Activated CD4-positive, CD25-positive, alpha-beta regulatory T cell treated with anti-CD3 and anti-CD28 coated beads, Interleukin-2, amount 50 U/mL, for 72 hours (primary cell): Measurements from ENCODE around the gene RAC2.
"Not testable (repeated sequence)": the region's sequence is repeated elsewhere in the genome, so short reads cannot be mapped to it uniquely, and the experiment has no call there.

ENCODE experiments used
- DNase-seq: peaks from one replicate; pipeline ENCODE4 v3.0.0; 2021

The RAC2 gene

GRCh38 chr22:37254209-37254866 lies 10.3 kb upstream of the RAC2 start:
- DNase-seq: no peak

- DNase-seq: peak; percentile 7
Measured at GRCh38 chr22:37253126-37253660, 9.1 kb upstream of the RAC2 start.

- DNase-seq: not testable (repeated sequence)
Measured at GRCh38 chr22:37251836-37252235, 7.8 kb upstream of the RAC2 start.

DNA sequence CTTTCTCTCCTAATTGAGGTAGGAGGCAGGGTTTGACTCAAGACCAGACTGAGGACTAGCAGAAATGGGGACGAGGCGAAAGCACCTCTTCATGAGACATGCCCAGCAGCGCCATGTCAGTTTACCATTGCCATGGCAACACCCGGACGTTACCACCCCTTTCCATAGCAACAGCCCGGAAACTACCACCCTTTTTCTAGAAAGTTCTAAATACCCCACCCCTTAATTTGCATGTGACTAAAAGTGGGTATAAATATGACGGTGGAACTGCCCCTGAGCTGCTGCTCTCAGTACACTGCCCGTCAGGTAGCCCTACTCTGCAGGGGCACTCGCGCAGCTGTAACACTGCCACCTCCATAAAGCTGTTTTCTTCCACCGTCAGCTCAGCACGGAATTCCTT lies 5.9 kb upstream of the RAC2 start:
- no peak for DNase-seq

DNA sequence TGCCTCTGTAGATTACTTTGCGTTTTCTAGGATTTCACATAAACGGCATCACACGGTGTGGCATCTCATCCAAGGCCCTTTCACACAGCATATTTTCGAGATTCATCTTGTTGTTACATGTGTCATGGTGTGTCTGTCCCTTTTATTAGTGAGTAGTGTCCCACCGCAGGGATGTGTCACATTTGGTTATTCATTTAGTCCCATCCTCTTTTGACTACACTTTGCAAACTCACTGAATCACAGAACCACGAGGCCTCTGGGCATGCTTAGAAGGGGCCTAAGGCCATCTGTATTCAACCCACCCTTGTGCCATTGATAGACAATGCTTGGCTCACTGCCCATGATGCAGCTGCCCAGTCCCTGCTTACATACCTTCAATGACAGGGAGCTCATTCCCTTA lies 4.2 kb upstream of the RAC2 start:
- DNase-seq: peak; percentile 31

DNA sequence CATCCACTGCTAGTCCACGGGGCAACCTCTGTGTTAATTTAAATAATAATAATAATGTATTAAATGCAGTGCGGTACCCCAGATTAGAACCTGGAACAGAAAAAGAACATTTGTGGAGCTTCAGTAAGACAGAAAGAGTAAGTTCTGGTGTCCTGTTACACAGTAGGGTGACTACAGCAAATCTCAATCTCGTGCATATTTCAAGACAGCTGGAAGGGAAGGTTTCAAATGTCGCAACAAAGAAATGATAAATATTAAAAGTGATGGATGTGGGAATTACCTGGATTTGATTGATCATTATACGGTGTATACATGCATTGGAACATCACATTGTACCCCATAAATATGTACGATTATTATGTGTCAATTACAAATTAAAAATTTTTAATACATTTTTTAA lies 1.7 kb upstream of the RAC2 start:
- no peak for DNase-seq

- DNase-seq: peak; percentile 30
Measured at GRCh38 chr22:37244922-37245722, 1.1 kb upstream of the RAC2 start.

DNA sequence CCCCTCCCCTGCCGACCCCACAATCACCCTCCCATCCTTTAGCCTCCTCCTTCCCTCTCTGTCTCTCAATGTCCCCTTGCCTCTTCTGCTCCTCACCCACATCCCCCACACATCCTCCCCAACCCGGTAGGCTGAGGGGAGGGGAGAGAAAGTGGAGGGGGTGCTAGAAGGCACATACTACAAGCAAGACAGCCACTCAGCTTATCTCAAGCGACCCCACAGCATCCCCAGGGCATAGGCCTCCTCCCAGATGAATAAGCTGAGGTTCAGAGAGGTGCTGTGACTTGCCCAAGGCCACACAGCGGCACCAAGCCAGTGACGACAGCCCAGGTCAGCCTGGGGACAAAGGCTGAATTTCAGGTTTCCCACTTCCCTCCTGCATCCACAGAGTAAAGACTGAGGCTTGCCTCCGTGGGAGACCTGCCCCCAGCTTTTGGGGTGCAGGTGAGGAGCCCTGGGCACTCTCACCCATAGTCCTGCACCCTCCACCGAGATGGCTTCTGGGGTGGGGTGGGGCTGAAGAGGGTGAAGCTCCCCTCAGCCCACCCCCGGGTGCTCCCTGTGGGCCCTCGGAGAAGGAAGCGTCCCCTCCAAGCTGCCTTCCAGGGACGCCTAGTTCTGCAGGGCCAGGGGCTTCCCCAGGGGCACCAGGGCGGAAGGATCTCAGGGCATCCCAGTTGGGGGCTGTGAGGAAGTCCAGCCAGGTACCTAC lies 511 bp downstream of the RAC2 start:
- peak; percentile 40 for DNase-seq

DNA sequence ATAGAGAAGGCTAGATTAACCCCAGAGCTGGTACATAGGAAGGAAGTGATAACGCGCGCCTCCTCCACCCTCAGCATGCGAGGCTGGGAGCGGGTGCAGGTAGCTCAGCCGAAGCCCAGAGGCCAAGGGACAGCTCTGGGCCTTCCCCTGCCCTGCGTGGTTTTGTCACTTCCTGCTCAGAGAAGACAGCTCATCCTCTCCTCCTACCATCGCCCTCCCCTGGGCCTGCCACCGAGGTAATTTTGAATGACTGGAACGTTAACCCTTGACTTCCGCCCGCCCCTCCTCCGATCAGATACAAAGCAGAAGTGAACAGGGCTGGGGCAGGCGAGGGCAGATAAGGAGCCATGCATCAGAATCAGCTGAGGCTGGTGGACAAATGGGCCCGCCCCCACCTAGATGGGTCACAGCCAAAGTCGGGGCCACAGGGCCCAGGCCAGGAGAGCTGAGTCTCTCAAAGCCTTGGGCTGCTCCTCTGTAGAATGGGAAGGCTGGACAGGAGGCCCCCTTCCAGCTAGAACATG lies 1.6 kb downstream of the RAC2 start:
- peak; percentile 87 for DNase-seq

- peak; percentile 55 for DNase-seq
Measured at GRCh38 chr22:37241351-37242142, 2.5 kb downstream of the RAC2 start.

DNA sequence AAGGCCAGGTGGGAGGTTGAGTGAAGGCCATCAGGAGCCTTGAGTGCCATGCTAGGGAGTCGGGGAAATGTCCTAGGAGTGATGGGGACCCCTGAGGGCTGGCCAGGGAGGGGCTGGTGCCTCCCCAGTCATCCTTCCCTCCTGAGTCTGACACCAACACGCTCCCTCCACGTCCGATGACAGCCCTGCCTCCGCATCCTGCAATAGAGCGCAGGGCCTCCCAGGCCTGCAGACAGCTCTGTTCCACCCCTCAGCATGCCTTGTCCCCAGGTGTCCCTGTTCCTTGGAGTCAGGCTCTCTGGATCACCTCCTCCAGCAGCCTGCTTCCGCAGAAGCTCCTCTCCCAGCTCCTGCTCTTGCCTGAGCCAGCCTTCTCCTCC lies 3.1 kb downstream of the RAC2 start:
- no peak for DNase-seq

- DNase-seq: no peak
Measured at GRCh38 chr22:37240240-37240940, 3.7 kb downstream of the RAC2 start.

- DNase-seq: peak; percentile 29
Measured at GRCh38 chr22:37239336-37240239, 4.5 kb downstream of the RAC2 start.

GRCh38 chr22:37237371-37238268 lies 6.4 kb downstream of the RAC2 start:
- DNase-seq: peak; percentile 28

DNA sequence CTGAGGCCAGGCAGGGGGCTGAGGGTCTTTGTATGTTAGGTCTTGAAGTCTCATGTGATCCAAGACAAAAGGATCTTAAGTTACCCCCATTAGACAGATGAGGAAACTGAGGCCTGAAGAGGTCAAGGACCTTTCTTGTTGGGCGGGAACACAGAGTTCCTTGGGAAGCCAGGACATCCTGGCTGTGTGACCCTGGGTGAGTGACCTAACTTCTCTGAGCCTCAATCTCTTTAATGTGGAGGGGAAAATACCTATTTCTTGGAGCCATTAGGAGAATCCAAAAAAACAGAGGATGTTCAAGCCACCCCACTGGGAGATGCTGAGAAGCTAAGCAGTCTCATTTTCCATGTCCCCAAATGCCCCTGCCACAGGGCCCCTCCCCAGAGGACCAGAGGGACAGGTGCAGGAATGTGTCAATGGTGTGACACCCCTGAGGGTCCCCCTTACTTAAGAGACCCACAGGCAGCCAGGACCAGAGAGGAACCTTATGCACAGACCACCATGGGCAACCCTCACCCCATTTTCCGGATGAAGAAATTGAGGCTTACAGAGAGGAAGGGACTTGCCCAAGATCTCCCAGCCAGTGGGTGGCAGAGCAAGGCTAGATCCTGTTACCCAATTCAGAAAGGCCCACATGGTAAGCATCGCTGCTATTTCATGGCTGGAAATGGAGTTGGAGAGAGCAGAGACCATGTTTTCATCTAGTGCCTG lies 8.0 kb downstream of the RAC2 start:
- DNase-seq: no peak

DNA sequence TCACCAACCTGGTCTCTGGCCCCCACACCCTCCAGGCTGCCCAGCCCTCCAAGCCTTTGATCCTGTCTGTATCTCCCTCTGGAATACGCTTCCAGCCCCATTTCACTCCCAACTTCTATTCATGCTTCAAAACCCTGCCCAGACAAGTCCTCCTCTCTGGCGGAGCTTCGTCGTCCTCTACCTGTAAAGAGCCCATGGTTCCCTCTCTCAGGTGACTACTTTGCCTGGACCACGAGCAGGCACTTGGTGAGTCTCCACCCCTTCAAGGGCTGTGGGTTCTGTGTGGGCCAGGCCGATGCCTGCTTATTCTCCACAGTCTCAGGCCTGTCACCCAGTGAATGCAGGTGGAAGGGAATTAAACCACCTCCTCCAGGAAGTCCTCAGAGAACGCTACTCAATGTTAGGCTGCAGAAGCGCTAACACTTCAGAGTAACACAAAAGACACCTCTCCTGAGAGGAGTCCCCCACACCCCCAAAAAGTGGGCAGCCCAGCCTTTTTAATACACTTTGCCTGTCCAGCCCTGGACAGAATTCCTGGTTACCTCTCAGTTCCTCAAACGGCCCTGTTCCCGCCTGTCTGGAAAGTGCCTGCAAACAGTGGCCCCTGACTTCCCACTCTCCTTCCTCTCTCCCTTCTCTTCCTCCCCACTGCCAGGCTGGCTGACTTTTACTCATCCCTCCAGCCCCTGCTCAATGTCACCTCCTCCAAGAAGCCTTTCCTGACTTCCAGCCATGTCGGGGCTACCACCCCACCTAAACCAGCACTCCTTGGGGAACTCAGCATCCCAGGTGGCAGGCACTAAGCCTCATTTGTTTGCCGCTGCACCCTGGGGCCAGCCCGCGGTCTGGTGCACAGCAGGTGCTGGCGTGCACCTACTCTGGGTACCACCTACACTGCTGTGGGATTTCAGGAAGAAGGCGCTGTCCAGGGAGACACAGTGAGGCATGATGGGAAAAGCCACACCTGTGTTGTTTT lies 9.0 kb downstream of the RAC2 start:
- peak; percentile 29 for DNase-seq

DNA sequence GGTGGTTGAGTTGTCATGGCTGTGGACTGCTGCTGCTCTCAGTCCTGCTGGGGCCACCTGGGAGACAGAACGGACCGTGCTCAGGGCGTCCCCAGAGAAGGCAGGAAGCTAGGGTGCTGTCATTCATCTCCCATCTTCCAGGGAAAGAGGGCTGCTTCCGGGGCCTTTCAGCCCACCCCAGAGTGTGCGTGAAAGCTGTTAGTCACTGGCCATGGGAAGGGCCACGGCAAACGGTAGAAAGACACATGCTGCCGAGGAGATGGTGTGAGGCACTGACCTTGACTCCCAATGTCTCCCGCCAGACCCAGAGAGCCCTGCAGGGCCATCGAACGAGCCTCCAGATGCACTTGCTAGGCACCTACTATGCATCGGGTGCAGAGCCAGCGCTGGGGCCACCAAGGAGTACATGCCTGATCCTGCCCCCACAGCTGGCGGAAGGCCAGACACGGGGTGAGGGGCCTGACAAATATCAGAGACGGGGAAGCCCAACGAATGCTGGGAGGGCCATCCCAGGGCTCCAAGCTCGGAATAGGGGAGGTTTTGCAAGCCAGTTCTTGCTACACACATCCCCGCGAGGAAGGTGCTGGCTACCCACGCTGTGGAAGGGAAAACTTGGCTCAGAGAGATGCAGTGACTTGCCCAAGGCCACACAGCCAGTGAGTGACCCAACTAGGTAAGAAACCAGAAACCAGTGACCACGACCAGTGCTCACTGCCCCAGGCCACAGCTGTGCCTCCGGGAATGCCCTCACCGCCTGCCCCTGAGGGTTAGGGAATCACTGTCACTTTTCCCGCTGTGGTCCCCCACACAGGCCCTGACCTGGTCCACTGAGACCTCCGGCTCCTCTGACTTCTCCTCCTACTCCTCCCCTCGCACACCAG lies 10.1 kb downstream of the RAC2 start:
- peak; percentile 29 for DNase-seq
